Measurements from ENCODE around the gene RFC1.

DNA sequence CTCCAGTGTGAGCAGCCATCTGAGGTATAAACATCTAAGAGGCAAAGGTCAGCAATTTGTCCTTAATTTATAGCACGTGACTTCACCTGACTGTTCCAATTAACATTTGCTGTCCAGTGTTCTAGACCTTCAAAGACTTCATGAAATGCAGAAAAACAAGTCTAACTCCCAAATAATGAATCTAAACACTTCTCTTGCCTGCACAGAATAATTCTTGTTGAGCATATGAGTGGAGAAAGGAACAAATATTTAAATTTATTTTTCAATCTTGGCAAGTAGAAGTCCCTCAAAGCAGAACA, 12.0 kb downstream of the RFC1 start:
- TF ChIP-seq, protein P1, sequence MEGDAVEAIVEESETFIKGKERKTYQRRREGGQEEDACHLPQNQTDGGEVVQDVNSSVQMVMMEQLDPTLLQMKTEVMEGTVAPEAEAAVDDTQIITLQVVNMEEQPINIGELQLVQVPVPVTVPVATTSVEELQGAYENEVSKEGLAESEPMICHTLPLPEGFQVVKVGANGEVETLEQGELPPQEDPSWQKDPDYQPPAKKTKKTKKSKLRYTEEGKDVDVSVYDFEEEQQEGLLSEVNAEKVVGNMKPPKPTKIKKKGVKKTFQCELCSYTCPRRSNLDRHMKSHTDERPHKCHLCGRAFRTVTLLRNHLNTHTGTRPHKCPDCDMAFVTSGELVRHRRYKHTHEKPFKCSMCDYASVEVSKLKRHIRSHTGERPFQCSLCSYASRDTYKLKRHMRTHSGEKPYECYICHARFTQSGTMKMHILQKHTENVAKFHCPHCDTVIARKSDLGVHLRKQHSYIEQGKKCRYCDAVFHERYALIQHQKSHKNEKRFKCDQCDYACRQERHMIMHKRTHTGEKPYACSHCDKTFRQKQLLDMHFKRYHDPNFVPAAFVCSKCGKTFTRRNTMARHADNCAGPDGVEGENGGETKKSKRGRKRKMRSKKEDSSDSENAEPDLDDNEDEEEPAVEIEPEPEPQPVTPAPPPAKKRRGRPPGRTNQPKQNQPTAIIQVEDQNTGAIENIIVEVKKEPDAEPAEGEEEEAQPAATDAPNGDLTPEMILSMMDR (IDR thresholded peaks at IDR 0.05), result no peak
- TF ChIP-seq POLR2AphosphoS5 (IDR thresholded peaks at IDR 0.05; ENCODE audit: low read depth, low read length), result no peak
- TF ChIP-seq MXI1 (IDR thresholded peaks at IDR 0.05; ENCODE audit: low read depth, low read length), result no peak
- TF ChIP-seq TCF12 (IDR thresholded peaks at IDR 0.05), result no peak
- no peak for TF ChIP-seq MEF2A (IDR thresholded peaks at IDR 0.05; ENCODE audit: borderline replicate concordance, low read depth)
- TF ChIP-seq EZH2phosphoT487 (IDR thresholded peaks at IDR 0.05; ENCODE audit: borderline replicate concordance, low read depth), result no peak
